Panc1 (cell line): ENCODE results near the gene USP6NL. TPM values are rescaled to one million over a fixed set of nuclear protein-coding genes. Genes with fewer than 3 reads are reported as not detected.

Experiments used
- ATAC-seq: fragments of 200-7000 bp; cut with Tn5 transposase; 2 replicates; pipeline ENCODE4 v1.9.1; 2020; ENCODE audit warnings: mild to moderate bottlenecking, moderate library complexity
- BruUV-seq: library from RNA; stranded (reverse); fragments of 400-500 nt; replicated peaks from 2 replicates; lab custom pipeline; 2021; lab: Mats Ljungman, UMichigan
- CTCF ChIA-PET: fragments of 300-600 bp; sonication (Branson Sonifier 250); formaldehyde crosslinking; loops from one replicate; lab custom pipeline; 2022; ENCODE audit warnings: antibody characterized with exemption; lab: Charles Lee
- POLR2A ChIA-PET: fragments of 300-600 bp; sonication (Branson Sonifier 250); formaldehyde crosslinking; loops from one replicate; lab custom pipeline; 2022; ENCODE audit warnings: antibody characterized with exemption; lab: Charles Lee
- DNase-seq: peaks from one replicate; pipeline ENCODE4 v3.0.0-alpha.2; 2010; ENCODE audit warnings: low read depth, low spot score
- H3K27ac ChIP-seq: 2 replicates; pipeline ENCODE4 v1.5.1; 2011; ENCODE audit warnings: mild to moderate bottlenecking, low read length, inconsistent platforms
- H3K27me3 ChIP-seq: fragments of 200-500 bp; sonication (Bioruptor generic); 2 replicates; pipeline ENCODE4 v1.6.0; 2014; ENCODE audit warnings: low read length, inconsistent platforms; ENCODE audit not compliant: control insufficient read depth, insufficient read depth
- H3K36me3 ChIP-seq: fragments of 200-500 bp; sonication (Bioruptor generic); 2 replicates; pipeline ENCODE4 v1.5.1; 2014; ENCODE audit warnings: inconsistent platforms, mild to moderate bottlenecking, low read length, moderate library complexity; ENCODE audit not compliant: control insufficient read depth, insufficient read depth
- H3K4me1 ChIP-seq: 2 replicates; pipeline ENCODE4 v1.5.1; 2011; ENCODE audit warnings: inconsistent platforms, mild to moderate bottlenecking, low read length, moderate library complexity; ENCODE audit not compliant: control insufficient read depth, insufficient read depth
- H3K4me3 ChIP-seq, 2 experiments: 2 replicates each; pipeline ENCODE4 v1.5.1; 2011 to 2012; ENCODE audit warnings: low read depth in 2 of 2, low read length in 2 of 2, mild to moderate bottlenecking in 2 of 2, inconsistent platforms in 1 of 2, moderate library complexity in 1 of 2
- H3K9me3 ChIP-seq: fragments of 200-500 bp; sonication (Bioruptor generic); 2 replicates; pipeline ENCODE4 v1.5.1; 2014; ENCODE audit warnings: low read depth, mild to moderate bottlenecking, inconsistent platforms, low read length, moderate library complexity; ENCODE audit not compliant: control insufficient read depth, insufficient read depth
- POLR2AphosphoS5 ChIP-seq: IDR thresholded peaks from 2 replicates; pipeline ENCODE4 v1.6.1; 2012; ENCODE audit warnings: mild to moderate bottlenecking, low read depth, low read length, moderate library complexity
- SIN3A ChIP-seq: IDR thresholded peaks from 2 replicates; pipeline ENCODE4 v1.6.1; 2012; ENCODE audit warnings: low read depth, mild to moderate bottlenecking, low read length, moderate library complexity, borderline replicate concordance; ENCODE audit not compliant: insufficient read depth
- TCF7L2 ChIP-seq: IDR thresholded peaks from 2 replicates; pipeline ENCODE4 v1.6.1; 2011; ENCODE audit warnings: mild to moderate bottlenecking, low read depth, low read length, inconsistent platforms
- in situ Hi-C: cut with HindIII; loops from 2 replicates; pipeline ENCODE4 v1.10.0; 2016; ENCODE audit warnings: low sequenced_read_pairs, low pct_unique_long_range_greater_than_20kb
- intact Hi-C: fragments of 100-400 bp; cut with micrococcal nuclease; formaldehyde crosslinking; loops from one replicate; pipeline ENCODE4 v1.10.0; 2022; ENCODE audit not compliant: unreplicated experiment
- total RNA-seq: library from RNA; stranded (reverse); gene quantifications from one replicate; pipeline ENCODE4 v1.2.1, GENCODE V29; 2021; ENCODE audit not compliant: unreplicated experiment
- TF ChIP-seq, protein P1 (sequence below), 2 experiments: IDR thresholded peaks; 2 replicates each; pipeline ENCODE4 v1.6.1; 2011 to 2012; ENCODE audit warnings: low read depth in 2 of 2, control low read depth in 1 of 2, low read length in 1 of 2, mild to moderate bottlenecking in 1 of 2, moderate library complexity in 1 of 2; ENCODE audit not compliant: insufficient read depth in 1 of 2
- TF ChIP-seq, protein P2 (sequence below): fragments of 450-650 bp; IDR thresholded peaks from 2 replicates; pipeline ENCODE4 v1.5.1; 2017; ENCODE audit warnings: mild to moderate bottlenecking

Gene USP6NL
- total RNA-seq, 1 experiment from 2014 or later, result 13.9 TPM

DNA sequence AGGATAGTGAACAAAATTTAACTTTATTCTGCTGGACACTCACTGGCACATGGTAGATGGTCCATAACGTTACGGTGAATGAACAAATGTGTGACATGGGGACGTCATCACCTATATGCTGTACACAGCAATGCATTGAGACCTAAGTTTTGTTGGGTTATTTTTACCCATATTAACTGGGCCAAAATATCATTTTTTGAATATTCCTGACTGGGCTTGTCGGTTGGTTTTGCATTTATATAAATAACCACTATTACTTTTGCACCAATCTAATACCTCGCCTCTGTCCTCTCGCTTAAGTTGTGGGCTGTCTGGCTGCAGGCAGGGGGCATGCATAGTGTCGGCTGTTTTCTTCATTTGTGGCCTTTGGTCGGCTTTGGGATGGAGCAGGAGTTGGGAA is 161.7 kb downstream of the USP6NL start:
- BruUV-seq, result no TSS peak
- in situ Hi-C loops, result no loop called here
- Histone ChIP-seq H3K27me3 (no peaks in the 10 kb centered on the region; the same call in 1 of the 2 replicates), H3K4me3 (no peak overlapping the region), H3K4me1 (no peaks in the 10 kb centered on the region), H3K27ac (no peak overlapping the region), H3K9me3 (no peaks in the 10 kb centered on the region), H3K36me3 (no peaks in the 10 kb centered on the region)
- intact Hi-C loops, result no loop called here
- no peak for ATAC-seq
- DNase-seq, result no peak
- TF ChIP-seq POLR2AphosphoS5 (no peak), TCF7L2 (no peak), SIN3A (no peak)
- TF ChIP-seq, protein P1, sequence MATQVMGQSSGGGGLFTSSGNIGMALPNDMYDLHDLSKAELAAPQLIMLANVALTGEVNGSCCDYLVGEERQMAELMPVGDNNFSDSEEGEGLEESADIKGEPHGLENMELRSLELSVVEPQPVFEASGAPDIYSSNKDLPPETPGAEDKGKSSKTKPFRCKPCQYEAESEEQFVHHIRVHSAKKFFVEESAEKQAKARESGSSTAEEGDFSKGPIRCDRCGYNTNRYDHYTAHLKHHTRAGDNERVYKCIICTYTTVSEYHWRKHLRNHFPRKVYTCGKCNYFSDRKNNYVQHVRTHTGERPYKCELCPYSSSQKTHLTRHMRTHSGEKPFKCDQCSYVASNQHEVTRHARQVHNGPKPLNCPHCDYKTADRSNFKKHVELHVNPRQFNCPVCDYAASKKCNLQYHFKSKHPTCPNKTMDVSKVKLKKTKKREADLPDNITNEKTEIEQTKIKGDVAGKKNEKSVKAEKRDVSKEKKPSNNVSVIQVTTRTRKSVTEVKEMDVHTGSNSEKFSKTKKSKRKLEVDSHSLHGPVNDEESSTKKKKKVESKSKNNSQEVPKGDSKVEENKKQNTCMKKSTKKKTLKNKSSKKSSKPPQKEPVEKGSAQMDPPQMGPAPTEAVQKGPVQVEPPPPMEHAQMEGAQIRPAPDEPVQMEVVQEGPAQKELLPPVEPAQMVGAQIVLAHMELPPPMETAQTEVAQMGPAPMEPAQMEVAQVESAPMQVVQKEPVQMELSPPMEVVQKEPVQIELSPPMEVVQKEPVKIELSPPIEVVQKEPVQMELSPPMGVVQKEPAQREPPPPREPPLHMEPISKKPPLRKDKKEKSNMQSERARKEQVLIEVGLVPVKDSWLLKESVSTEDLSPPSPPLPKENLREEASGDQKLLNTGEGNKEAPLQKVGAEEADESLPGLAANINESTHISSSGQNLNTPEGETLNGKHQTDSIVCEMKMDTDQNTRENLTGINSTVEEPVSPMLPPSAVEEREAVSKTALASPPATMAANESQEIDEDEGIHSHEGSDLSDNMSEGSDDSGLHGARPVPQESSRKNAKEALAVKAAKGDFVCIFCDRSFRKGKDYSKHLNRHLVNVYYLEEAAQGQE (IDR thresholded peaks at IDR 0.05; ENCODE audit: insufficient read depth in 1 of 2, low read depth in 2 of 2, low read length in 1 of 2), result no peak
- TF ChIP-seq, protein P2, sequence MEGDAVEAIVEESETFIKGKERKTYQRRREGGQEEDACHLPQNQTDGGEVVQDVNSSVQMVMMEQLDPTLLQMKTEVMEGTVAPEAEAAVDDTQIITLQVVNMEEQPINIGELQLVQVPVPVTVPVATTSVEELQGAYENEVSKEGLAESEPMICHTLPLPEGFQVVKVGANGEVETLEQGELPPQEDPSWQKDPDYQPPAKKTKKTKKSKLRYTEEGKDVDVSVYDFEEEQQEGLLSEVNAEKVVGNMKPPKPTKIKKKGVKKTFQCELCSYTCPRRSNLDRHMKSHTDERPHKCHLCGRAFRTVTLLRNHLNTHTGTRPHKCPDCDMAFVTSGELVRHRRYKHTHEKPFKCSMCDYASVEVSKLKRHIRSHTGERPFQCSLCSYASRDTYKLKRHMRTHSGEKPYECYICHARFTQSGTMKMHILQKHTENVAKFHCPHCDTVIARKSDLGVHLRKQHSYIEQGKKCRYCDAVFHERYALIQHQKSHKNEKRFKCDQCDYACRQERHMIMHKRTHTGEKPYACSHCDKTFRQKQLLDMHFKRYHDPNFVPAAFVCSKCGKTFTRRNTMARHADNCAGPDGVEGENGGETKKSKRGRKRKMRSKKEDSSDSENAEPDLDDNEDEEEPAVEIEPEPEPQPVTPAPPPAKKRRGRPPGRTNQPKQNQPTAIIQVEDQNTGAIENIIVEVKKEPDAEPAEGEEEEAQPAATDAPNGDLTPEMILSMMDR, result no peak
- CTCF ChIA-PET, result no interaction called here
- POLR2A ChIA-PET, result no interaction called here

DNA sequence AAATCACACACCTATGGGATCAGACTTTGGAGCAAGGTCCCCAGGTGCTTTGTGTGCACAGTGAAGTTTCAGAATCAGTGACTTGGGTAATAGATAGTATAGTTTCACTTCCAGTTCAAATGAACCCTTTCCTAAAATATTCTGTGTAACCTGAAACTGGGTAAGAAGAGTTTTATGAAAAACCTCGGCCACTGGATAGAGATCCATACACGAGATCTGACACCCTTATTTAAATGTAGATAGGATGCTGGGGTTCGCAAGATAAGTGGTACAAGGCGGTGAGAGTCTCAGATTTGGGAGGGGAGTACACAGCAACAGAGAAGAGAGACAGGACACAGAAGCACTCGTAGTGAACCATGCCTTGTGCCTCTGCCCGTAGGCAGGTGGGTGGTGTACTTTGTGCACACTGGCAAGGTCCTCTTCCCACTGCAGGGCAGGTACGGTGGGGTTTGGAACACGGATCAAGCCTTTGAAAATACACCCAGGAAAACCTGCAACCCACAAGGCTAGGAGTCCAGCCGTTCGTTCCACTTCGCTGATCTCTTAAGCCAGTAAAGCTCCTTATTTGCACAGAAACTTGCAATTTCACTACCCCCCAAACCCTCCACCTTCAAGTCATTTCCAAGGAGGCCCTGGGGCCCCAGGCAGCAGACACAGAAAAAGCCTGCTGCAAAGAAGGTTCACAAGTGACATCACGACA is 162.8 kb downstream of the USP6NL start:
- CTCF ChIA-PET, result no interaction called here

More for the DNA sequence above, 162.8 kb downstream of the USP6NL start:
- Histone ChIP-seq H3K27me3 (no peaks in the 10 kb centered on the region; the same call in 1 of the 2 replicates), H3K9me3 (no peaks in the 10 kb centered on the region), H3K4me3 (no peak overlapping the region), H3K27ac (no peak overlapping the region), H3K4me1 (no peaks in the 10 kb centered on the region), H3K36me3 (no peaks in the 10 kb centered on the region)
- intact Hi-C loops, result no loop called here
- DNase-seq, result no peak
- in situ Hi-C loops, result no loop called here
- no peak for ATAC-seq
- BruUV-seq, result no TSS peak
- POLR2A ChIA-PET, result no interaction called here
- TF ChIP-seq POLR2AphosphoS5 (no peak), TCF7L2 (no peak), SIN3A (no peak)
- TF ChIP-seq, protein P1 (IDR thresholded peaks at IDR 0.05; ENCODE audit: insufficient read depth in 1 of 2, low read depth in 2 of 2, low read length in 1 of 2), result no peak
- TF ChIP-seq, protein P2, result no peak
